Activated naive CD4-positive, alpha-beta T cell treated with Interleukin-2 at 50 U/mL for 16 hours (primary cell): ENCODE measurements around the gene GDF9.

Experiments
- DNase-seq: peaks from one replicate; pipeline ENCODE4 v3.0.0-alpha.2; 2020

Gene GDF9

DNA sequence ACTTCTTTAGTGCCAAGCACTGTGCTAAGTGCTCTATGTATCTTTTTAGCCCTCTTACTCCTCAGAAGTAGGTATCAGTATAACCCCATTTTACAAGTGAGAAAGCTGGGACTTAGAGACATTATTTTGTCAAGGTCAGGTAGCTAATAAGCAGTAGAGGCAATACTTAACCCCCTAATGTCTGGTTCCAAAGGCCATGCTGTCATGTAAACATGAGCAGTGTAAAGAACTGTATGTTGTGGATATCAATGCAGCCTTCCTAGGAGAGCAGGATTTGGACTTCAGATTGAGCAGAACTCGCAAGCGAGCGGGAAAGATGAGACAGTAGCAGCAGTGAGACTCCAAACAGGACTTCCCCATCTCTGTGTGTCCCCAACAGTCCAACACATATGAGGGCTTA is 32.2 kb downstream of the GDF9 start:
- DNase-seq = no peak

DNA sequence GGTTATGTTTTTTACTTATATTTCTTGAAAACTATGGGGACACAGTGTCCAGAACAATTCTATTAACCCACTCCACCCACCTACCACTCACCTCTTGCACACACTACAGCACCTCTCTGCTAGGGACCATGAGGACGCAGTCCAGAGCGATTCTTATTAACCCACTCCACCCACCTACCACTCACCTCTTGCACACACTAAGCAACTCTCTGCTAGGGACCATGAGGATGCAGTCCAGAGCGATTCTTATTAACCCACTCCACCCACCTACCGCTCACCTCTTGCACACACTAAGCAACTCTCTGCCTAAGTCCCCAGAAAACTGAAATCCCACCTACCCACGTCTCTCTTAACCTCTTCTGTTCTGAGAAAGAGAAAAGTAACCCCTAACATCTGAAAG is 33.7 kb downstream of the GDF9 start:
- no peak for DNase-seq

DNA sequence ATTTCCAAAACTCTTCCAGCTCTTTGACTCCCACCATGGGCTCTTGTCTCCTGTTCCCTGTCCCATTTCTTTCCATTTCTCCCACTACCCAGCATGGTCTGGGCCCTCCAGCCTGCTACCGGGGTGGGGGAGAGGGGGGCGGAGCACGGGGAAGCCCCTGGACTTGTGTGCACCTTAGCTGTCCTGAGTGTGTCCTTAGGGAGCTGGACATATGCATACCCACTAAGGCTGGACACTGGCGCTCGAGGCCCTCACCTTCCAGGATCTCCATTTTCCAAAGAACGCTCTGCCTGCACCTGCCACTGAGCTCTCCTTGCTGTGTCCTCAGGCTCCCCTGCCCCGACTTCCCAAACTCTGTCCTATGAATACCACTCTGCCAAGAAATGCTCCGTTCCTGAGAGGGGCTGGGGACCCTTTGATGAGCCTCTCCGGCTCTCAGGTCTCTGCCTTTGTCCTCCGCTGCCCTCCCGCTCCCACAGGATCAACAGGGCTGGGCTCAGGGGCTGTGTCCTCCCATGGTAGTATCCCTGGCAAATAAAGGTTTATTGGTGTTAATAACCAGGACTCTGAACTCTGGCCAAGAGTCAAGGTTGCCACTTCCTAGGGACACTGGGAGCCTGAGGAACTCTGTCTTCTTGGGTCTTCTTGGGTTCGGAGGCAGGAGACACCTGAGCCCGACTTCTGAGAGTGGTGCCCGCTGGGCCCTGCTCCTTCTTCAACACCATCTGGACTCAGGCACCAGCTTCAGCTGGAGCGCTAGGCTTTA is 35.0 kb downstream of the GDF9 start:
- no peak for DNase-seq

DNA sequence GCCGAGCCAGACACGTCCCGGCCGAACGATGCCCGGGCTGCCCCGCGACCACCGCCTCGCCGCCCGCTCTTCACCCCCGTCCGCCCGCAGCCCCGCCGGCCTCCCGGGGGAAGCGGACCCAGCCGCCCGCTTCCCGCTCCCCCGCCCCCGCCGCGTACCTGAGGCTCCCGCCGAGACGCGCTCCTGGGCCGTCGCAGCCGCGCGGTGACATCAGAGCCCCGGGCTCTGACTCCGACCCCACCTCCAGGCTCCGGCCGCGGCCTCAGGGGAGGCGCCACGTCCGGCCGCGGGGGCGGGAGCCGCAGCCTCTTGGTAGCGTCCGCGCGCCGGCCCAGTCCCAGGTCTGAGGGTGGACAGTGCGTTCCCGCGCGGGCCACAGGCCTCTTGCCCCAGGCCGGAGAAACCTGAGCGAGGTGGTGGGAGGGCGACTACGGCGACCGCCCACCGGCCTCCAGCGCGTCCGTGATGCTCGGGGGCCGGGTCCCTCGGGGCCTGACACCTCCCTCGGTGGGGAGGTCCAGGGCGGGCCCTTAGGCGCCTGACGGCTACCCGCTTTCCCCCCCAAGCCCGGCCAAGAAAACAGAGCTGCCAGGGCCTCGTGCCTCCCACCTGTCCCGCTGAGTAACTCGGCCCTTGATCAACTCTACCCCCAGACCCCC is 35.7 kb downstream of the GDF9 start, which contains the start of gene SHROOM1:
Gene SHROOM1 (minus strand): TSS at position 212 of the 659 bp plus-strand sequence. CDS start 4,507 bp downstream, outside the sequence.
- no peak for DNase-seq

DNA sequence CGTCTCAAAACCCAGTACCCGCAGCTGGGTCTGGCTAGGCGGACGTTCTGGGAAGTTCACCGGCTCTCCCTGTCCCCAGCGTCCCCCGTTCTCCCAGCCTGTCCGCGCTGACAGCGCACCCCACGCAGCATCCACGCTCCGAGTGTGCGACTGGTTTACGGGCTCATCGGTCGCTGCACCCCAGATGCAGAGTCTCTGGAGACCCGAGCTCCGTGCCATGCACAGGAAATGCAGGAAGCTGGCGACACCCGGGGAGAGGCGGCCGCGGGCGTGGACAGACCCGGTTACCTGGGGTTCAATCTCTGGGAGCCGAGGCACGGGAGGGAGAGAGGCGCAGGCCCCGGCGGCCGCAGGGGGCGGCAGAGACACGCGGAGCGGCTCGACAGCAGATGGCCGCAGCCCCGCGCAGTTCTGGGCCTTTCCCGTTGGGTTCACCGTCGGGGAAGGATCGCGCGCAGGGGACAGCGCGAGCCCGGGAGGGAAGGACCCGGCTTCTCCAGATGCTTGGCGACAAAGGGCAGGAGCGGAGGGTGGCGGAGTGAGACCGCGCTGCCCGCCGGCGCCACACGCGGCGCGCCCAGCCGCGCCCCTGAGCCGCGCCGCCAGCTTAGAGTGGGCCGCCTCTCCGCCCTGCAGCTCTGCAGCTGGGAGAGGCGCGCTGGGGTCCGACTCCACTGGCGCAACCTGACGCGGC is 36.4 kb downstream of the GDF9 start:
- peak; percentile 75 for DNase-seq

DNA sequence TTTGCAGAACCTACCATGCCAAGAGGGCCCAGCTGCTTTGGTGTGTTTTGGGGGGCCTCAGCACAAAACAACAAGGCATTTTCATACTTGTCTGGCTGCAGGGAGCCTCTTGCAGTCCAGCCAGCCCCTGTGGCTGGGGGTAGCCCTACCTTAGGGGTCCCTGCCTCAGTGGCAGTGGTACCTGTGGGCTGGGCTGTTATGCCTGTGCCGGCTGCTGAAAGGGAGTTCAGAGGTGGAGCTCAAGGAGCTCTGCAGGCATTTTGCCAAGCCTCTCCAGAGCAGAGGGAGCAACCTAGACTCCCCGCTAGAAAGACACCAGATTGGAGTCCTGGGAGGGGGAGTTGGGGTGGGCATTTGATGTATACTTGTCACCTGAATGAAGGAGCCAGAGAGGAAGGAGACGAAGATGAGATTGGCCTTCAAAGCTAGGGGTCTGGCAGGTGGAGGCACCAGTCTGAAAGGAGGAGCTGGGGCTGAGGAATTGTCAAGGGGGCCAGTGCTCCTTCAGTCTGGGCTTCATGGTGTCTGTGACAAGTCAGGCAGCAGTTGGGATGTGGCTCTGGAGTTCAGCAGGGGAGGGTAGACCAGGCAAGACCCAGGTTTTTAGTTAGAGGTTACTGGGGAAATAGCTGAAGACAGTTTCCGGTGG is 37.3 kb downstream of the GDF9 start:
- DNase-seq = no peak

DNA sequence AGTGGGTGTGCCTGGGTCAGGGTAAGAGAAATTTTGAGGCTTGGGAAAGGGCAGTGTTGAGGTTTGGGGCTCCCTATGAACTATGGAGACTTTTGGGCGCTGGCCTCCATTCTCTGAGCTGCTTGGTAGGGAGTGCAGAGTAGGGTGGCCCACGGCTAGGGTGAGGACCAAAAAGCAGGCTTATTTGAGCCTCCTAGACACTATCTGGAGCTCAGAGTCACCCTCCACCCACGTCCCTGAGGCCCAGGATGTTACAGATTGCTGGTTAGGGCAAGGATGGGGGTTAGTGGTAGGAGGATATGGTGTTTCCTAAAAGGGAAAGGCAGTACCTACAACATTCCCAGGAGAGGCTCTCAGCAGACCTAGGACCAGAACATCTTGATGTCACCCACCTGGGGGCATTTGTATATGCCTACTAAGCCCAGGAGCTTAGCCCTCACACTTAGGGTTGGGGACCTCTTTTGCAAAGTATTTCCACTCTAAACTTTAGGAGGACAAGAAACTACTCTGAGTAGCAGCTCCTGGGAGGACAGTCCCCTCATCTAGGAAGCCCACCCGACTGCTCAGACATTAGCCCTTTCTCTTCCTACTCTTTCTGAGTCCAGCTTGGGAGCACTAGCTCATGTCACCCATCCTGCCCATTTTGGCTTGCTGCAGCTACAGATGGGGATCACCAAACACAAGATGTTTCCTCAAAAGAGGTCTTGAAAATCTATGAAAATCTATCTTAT is 38.2 kb downstream of the GDF9 start:
- DNase-seq = no peak

DNA sequence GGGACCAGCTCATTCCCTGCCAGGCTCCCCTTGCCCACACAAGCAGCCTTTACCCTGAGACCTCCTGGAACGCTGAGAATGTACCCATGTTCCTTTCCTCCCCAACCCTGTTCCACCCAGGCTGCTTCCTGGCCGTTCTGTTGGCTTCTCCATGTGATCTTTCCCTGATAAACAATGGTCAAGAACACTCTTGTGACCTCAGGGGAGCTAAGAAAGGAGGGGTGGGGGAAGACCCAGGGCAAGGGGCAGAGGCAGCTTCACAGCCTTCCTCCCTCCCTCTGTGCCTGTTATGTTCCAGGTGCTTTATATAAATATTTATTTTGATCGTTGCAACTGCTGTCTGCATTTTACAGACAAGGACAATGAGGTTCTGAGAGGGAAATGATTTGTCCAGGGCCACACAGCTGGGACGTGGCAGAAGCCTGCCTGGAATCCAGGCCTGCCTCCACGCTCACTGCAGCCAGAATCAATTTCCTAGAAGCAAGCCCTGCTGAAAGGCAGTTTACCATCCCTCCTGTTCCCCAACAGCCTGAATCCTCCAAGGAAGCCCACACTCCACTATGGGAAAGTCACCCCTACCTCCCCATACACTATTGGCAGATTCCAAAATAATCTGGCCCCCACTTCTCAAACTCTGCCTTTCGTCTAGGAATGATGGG is 39.7 kb downstream of the GDF9 start:
- DNase-seq = no peak

DNA sequence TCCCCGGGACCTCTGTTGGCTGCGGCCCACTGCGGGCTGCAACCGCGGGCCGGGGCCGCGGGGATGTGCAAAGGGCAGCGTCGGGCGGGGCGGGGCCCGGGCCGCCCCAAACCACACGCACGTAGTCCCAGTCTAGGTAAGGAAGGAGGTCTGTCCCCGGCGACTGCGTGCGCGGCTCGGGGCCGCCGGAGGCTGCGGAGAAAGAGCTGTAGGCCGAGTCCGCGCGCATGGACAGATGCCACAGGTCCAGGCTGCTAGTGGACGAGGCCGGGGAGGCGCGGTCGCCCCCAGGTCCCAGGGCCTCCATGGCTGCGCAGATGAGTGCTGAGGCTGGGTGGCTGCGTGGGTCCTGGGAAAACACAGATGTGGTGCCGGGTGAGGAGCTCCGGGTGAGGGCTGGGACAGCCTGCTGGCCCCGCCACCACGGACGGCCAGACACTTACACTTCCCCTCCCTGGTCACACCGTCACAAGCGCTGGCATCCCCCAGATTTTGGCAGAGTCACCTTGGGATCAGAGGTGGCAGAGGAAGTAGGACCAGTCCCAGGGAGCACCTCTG is 40.4 kb downstream of the GDF9 start:
- peak; percentile 22 for DNase-seq

DNA sequence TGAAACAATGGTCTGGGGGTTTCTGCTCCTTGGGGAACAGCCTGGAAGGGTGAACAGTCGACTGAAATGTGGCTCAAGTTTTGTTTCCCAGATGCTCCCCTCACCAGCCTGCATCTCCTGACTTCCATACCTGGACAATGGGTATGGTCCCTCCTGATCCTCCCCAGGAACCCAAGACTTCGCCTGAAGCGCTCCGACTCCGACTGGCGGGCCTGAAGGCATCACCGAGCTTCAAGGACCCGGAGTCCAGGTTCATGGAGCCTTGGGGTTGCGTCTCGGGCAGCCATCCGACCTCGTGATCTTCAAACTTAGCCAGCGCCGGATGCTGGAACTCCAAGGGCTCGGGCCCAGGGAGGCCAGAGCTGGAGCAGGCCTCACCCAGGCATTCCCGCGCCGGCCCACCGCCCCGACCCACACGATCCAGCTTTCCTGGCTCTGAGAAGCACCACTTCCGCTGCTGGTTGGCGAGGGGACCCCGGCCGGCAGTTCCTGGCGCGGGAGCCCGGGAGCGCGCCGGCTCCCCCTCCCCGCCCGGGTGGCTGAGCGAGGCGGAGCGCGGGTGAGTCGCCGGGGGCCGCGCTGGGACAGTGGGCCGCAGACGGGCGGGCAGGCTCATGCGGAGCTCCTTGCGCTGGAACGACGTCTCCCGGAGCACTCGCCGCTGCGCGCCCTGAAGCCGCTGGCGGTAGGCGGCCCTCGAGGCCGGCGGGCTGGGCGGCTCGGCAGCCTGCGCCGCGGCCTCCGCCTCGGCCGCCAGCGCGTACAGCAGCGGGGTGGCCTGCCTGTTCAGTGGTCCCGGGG is 41.0 kb downstream of the GDF9 start:
- no peak for DNase-seq

DNA sequence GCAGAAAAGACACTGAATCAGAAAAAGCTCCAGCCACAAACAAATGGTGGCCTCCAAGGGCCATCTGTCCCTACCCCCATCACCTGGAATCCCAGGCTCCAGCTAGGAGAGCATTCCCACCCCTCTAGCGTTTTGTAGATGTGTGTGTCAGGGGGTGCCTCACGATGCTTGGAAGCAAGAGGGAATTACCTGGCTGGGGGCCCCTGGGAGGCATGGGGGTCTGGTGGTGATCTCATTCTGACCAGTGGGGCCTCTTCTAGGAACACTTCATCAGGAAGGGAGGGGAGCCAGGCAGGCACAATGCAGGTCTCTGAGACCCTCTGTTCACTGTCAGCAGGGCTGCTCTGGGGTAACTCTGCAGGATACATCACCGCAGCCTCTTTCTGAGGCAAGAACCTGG is 41.8 kb downstream of the GDF9 start:
- no peak for DNase-seq

DNA sequence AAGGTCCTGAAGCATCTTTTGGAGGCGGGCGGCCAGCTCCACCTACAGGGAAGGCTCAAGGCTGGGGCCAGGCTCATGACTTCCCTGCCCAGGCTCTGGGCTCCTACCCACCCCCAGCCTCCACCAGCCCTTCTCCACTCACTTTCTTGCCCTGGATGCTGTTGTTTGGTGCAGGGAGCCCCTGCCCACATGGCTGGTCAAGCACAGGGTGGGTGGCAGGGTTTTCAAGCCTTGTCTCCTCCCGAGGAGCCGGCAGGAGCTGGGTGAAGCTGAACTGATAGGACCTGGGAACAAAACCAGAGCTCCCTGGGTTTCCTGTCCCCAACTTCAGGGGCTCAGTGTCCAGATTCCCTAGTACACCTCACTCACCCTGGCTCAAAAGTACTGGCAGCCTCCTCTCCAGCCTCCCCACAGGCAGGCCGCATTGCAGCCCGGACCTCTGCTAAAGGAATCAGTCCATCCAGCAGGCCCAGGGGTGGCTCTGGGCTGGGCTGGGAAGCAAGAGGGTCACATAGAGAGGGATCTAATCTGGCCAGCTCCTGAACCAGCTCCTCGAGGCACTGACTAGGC is 42.7 kb downstream of the GDF9 start:
- DNase-seq = no peak

DNA sequence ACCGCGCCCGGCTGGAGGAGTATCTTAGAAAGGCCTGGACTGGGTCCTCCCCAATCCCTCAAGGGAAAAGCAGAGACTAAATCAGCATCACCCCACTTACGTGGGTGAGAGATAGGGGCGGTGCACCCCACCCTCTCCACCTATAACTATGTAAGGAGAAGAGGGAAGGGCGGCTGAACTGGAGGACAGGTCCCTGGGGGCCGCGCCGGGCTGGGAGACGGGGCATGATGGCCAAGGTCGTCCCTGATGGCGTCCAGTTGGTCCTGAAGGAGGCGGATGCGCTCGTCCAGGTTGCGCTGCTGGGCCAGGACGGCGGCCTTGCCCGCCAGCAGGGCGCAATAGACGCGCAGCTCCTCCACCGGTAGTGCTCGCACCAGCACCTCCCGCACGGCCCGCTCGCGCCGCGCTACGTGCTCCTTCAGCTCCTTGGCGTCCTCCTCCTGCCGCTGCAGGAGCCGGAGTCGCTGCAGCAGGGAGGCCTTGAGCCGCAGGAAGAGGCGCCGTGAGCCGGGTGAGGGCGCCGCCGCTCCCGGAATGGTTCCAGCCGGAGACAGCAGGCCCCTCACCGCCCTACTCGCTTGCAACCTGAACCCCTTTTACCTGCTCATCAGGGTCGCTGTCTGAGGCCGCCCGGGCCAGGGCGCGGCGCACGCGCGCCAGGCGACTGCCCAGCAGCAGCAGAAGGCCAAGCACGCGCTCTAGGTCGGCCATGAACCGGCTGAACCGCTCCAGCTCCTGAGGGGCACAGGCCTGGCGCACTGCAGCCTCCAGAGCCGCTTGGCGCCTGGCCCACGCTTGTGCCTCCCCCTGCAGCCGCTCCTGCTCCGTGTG is 43.4 kb downstream of the GDF9 start:
- no peak for DNase-seq

DNA sequence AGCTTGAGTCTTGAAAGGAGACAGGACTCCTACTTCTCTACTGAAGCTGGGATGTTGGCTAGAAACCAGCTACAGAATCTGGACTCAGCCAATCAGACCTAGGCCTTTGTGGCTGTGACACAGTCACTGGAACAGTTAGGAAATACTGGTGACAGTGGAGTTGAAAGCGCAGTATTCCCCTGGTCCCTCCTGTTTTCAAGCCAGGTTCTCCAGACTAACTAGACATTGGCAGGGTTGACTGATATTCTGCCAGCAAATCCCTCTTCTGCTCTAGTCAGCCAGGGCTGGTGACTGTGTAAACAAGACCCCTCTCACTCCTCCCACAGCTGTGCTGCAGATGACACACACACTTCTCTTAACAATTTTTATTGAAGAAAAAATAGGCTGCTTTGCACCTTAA is 44.5 kb downstream of the GDF9 start:
- DNase-seq = no peak

DNA sequence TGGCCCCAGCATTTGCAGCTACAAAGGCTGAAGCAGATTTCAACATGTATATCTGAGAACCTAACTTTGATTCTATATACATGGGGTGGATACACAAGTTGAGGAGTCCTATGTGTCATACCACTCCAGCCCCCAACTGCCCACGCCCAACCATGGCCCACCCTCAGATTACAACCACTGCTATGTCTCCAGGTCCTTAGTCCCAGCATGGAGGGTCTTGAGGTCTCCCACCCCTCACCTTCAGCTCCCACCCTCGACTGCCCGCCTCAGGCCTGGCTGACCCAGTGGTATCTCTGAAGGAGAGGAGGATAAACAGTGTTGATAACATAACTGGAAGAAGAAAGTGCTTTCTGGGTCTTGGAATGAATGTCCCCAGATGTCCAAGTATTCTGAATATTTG is 44.9 kb downstream of the GDF9 start:
- no peak for DNase-seq

DNA sequence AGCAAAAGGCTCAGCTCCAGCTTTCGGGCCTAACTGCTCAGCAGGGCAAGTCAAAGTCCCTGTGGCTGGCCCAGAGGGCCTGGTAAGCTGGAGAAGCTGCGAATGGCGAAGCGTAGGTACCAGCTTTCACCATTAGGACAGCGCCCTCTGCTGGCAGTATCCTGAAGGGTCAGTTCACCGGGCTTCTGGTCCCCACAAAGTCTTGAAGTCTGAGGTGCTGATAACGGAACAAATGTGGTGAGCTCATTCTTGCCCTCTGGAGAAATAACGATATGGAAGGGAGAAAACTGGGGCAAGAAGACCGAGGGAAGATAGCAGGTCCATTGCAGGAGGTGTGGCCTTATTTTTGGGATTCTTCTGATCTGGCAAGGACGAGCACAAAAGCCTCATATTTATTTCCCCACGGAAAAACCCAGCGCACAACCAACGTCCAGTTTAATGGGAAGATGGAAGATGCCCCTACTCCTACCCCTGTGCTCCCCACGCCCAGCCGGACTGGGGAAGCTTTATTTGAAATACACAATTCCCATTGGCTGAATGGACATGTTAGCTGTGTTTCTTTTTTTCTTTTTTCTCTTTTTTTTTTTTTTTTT is 46.0 kb downstream of the GDF9 start:
- DNase-seq = peak; percentile 90

DNA sequence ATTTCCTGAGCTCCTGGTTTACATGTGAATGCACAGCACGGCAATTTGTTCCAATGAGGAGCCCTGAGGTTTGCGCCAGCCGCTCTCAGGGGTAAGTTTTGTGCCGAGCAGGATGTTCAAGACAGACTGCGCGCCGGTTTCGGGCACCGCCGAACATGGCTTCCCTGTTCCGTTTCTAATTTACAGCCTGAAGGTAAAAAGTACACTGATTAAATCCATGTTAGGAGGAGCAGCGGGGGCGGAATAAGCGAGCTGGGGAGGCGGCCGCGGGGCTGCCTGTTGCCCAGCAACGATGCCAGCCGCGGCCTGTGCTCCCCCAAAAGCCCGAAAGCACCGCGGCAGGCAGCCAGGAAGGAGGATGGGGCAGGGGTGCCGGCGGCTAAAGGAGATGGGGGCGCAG is 46.8 kb downstream of the GDF9 start:
- DNase-seq = no peak

DNA sequence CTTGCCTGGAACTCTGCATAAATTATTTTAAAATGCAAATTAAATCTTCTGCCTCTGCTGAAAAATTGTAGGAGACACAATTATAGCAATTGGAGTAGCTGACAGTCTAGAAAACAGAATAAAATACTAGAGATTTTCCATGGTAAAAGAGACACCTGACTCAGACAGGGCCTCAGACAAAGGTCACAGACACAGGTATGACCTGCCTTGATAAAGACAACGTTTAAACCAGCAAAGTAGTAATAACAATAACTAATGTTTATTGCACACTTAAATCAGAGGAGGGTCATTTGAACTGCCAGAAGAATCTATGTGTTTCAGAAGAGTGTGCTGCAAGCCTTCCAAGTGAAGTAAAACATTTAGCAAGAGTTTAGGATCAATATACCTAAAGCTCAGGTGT is 49.3 kb downstream of the GDF9 start:
- no peak for DNase-seq

DNA sequence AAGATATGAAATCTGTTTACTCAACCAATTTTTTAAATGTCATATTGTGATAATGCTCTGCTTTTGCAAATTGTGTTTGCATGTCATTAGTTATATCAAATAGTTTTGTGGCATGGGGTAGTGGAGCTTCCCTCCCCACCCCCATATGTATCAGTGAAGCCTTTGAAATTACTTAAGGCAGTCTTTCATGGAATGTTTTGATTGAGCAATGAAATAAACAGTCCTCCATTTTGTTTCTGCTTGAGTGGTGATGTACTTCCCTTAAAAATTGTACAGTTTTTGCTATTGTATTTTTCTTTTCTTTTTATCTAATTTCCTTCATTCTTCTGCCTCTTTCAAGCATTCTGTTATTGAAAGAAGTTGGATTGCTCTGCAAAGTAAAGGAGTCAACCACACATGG is 49.7 kb downstream of the GDF9 start:
- no peak for DNase-seq
